ENCODE data around the gene TAS2R39. TPM values are rescaled to one million over a fixed set of nuclear protein-coding genes. Genes with fewer than 3 reads are reported as not detected.

Gene TAS2R39
- total and polyA plus RNA-seq, 4 donors = not detected

DNA sequence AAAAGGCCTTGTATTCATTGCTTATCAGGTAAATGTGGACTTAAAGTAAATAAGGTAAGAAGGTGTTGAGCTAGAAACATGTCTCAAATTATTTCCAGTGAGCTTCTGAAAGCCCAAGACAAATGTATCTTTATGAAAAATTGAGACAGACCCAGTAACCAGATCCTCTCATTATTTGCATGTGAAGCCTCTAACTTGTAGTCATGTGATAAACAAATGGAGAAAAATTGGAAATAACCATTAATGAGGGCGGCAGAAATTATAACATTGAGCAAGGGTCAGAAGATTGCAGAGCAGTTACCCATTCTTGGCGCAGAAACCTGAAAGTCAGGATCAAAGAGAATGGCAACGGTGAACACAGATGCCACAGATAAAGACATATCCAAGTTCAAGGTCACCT is 38.5 kb downstream of the TAS2R39 start, which contains the start of gene TAS2R40:
TAS2R40 (plus strand) TSS at position 301 of the 400 bp plus-strand sequence; CDS start at position 343, 42 bp downstream.
- WGBS, 2 donors = 93 to 95% methylated on average over 3 of the region's 3 CpGs
- intact Hi-C loops (cut with DNase I) = no loop called here
- H3K4me1 ChIP-seq (ENCODE audit: control insufficient read depth in 1 of 2, insufficient read depth in 2 of 2, low read length in 2 of 2) = no peaks in the 10 kb centered on the region
- ATAC-seq (ENCODE audit: low FRiP score) (no peak), DNase-seq (no peak)
- no peaks in the 10 kb centered on the region for H3K27me3 ChIP-seq (ENCODE audit: control insufficient read depth in 1 of 2, insufficient read depth in 2 of 2, low read length in 1 of 2)
- no peak within 1 kb of the TSS for H3K27ac ChIP-seq (ENCODE audit: low read depth in 1 of 2, low read length in 2 of 2)
- no peaks in the 10 kb centered on the region for H3K36me3 ChIP-seq (ENCODE audit: control insufficient read depth in 1 of 2, insufficient read depth in 2 of 2, low read length in 1 of 2)
- no peaks in the 10 kb centered on the region for H3K9me3 ChIP-seq (ENCODE audit: control insufficient read depth, low read length)
- no peak within 1 kb of the TSS for H3K4me3 ChIP-seq (ENCODE audit: low read length in 2 of 2)

- Histone ChIP-seq H3K4me3 (ENCODE audit: low read length in 2 of 2) (no peak overlapping the region), H3K36me3 (ENCODE audit: control insufficient read depth in 1 of 2, insufficient read depth in 2 of 2, low read length in 1 of 2) (no peaks in the 10 kb centered on the region), H3K9me3 (ENCODE audit: control insufficient read depth, low read length) (no peaks in the 10 kb centered on the region), H3K27me3 (ENCODE audit: control insufficient read depth in 1 of 2, insufficient read depth in 2 of 2, low read length in 1 of 2) (no peaks in the 10 kb centered on the region), H3K27ac (ENCODE audit: low read depth in 1 of 2, low read length in 2 of 2) (no peak overlapping the region), H3K4me1 (ENCODE audit: control insufficient read depth in 1 of 2, insufficient read depth in 2 of 2, low read length in 2 of 2) (no peaks in the 10 kb centered on the region)
- intact Hi-C loops (cut with DNase I) = no loop called here
- WGBS, 2 donors = 87 to 90% methylated on average over 7 of the region's 7 CpGs
- no peak for ATAC-seq (ENCODE audit: low FRiP score)
- DNase-seq = peak in 1 of 2 donors; percentile 67
Measured at GRCh38 chr7:143222782-143223181, 39.6 kb downstream of the TAS2R39 start.

DNA sequence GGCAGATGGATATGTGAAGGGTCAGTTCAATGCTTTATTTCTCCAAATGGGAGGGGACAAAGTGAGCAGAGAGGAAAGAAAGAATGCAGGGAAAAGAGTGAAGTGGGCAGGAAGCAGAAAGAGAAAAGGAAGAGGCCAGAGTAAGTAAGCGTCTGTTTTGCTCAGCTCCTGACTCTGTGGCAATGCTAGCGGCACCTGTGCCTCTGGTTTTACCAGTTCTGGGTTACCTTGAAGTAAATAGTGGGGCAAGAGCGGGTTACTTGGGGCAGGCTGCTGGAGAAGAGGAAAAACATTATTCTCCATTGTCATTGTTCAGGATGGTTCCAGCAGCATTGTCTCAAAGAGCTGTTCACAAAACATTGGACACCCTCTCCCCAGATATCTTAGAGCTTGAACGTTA is 40.6 kb downstream of the TAS2R39 start:
- Histone ChIP-seq H3K27ac (ENCODE audit: low read depth in 1 of 2, low read length in 2 of 2) (no peak overlapping the region), H3K4me1 (ENCODE audit: control insufficient read depth in 1 of 2, insufficient read depth in 2 of 2, low read length in 2 of 2) (no peaks in the 10 kb centered on the region), H3K4me3 (ENCODE audit: low read length in 2 of 2) (no peak overlapping the region), H3K9me3 (ENCODE audit: control insufficient read depth, low read length) (no peaks in the 10 kb centered on the region), H3K36me3 (ENCODE audit: control insufficient read depth in 1 of 2, insufficient read depth in 2 of 2, low read length in 1 of 2) (no peaks in the 10 kb centered on the region), H3K27me3 (ENCODE audit: control insufficient read depth in 1 of 2, insufficient read depth in 2 of 2, low read length in 1 of 2) (no peaks in the 10 kb centered on the region)
- intact Hi-C loops (cut with DNase I) = no loop called here
- no peak for DNase-seq
- no peak for ATAC-seq (ENCODE audit: low FRiP score)
- 82 to 87% methylated on average over 4 of the region's 4 CpGs for WGBS, 2 donors

GRCh38 chr7:143225047-143225446 is 41.8 kb downstream of the TAS2R39 start:
- 82 to 85% methylated on average over 5 of the region's 5 CpGs for WGBS, 2 donors
- intact Hi-C loops (cut with DNase I) = no loop called here

GRCh38 chr7:143227806-143228205 is 44.6 kb downstream of the TAS2R39 start:
- H3K4me1 ChIP-seq (ENCODE audit: control insufficient read depth in 1 of 2, insufficient read depth in 2 of 2, low read length in 2 of 2) = no peaks in the 10 kb centered on the region
- no peaks in the 10 kb centered on the region for H3K27me3 ChIP-seq (ENCODE audit: control insufficient read depth in 1 of 2, insufficient read depth in 2 of 2, low read length in 1 of 2)
- no peak overlapping the region for H3K27ac ChIP-seq (ENCODE audit: low read depth in 1 of 2, low read length in 2 of 2)
- intact Hi-C loops (cut with DNase I) = no loop called here
- H3K9me3 ChIP-seq (ENCODE audit: control insufficient read depth, low read length) = no peaks in the 10 kb centered on the region
- H3K36me3 ChIP-seq (ENCODE audit: control insufficient read depth in 1 of 2, insufficient read depth in 2 of 2, low read length in 1 of 2) = no peaks in the 10 kb centered on the region
- WGBS, 2 donors = 4 to 5% methylated on average over 1 of the region's 1 CpG
- ATAC-seq (ENCODE audit: low FRiP score) (no peak), DNase-seq (no peak)
- H3K4me3 ChIP-seq (ENCODE audit: low read length in 2 of 2) = no peak overlapping the region

More at GRCh38 chr7:143225047-143225446, 41.8 kb downstream of the TAS2R39 start:
- H3K4me1 ChIP-seq (ENCODE audit: control insufficient read depth in 1 of 2, insufficient read depth in 2 of 2, low read length in 2 of 2) = no peaks in the 10 kb centered on the region
- no peak for DNase-seq
- H3K27ac ChIP-seq (ENCODE audit: low read depth in 1 of 2, low read length in 2 of 2) = no peak overlapping the region
- ATAC-seq (ENCODE audit: low FRiP score) = no peak
- H3K9me3 ChIP-seq (ENCODE audit: control insufficient read depth, low read length) = no peaks in the 10 kb centered on the region
- no peaks in the 10 kb centered on the region for H3K36me3 ChIP-seq (ENCODE audit: control insufficient read depth in 1 of 2, insufficient read depth in 2 of 2, low read length in 1 of 2)
- H3K4me3 ChIP-seq (ENCODE audit: low read length in 2 of 2) = no peak overlapping the region
- H3K27me3 ChIP-seq (ENCODE audit: control insufficient read depth in 1 of 2, insufficient read depth in 2 of 2, low read length in 1 of 2) = no peaks in the 10 kb centered on the region

GRCh38 chr7:143229054-143229790 is 46.0 kb downstream of the TAS2R39 start:
- Histone ChIP-seq H3K4me1 (ENCODE audit: control insufficient read depth in 1 of 2, insufficient read depth in 2 of 2, low read length in 2 of 2) (no peaks in the 10 kb centered on the region), H3K36me3 (ENCODE audit: control insufficient read depth in 1 of 2, insufficient read depth in 2 of 2, low read length in 1 of 2) (no peaks in the 10 kb centered on the region), H3K27ac (ENCODE audit: low read depth in 1 of 2, low read length in 2 of 2) (no peak overlapping the region), H3K27me3 (ENCODE audit: control insufficient read depth in 1 of 2, insufficient read depth in 2 of 2, low read length in 1 of 2) (no peaks in the 10 kb centered on the region), H3K9me3 (ENCODE audit: control insufficient read depth, low read length) (no peaks in the 10 kb centered on the region), H3K4me3 (ENCODE audit: low read length in 2 of 2) (no peak overlapping the region)
- WGBS, 2 donors = 39 to 55% methylated on average over 9 of the region's 9 CpGs
- ATAC-seq (ENCODE audit: low FRiP score) (no peak), DNase-seq (no peak)
- intact Hi-C loops (cut with DNase I) = no loop called here

- ATAC-seq (ENCODE audit: low FRiP score) (no peak), DNase-seq (no peak)
- WGBS, 2 donors = 96 to 98% methylated on average over 2 of the region's 2 CpGs
- H3K27me3 ChIP-seq (ENCODE audit: control insufficient read depth in 1 of 2, insufficient read depth in 2 of 2, low read length in 1 of 2) = no peaks in the 10 kb centered on the region
- no peaks in the 10 kb centered on the region for H3K36me3 ChIP-seq (ENCODE audit: control insufficient read depth in 1 of 2, insufficient read depth in 2 of 2, low read length in 1 of 2)
- H3K4me1 ChIP-seq (ENCODE audit: control insufficient read depth in 1 of 2, insufficient read depth in 2 of 2, low read length in 2 of 2) = no peaks in the 10 kb centered on the region
- H3K4me3 ChIP-seq (ENCODE audit: low read length in 2 of 2) = no peak overlapping the region
- intact Hi-C loops (cut with DNase I) = no loop called here
- H3K27ac ChIP-seq (ENCODE audit: low read depth in 1 of 2, low read length in 2 of 2) = no peak overlapping the region
- H3K9me3 ChIP-seq (ENCODE audit: control insufficient read depth, low read length) = no peaks in the 10 kb centered on the region
Measured at GRCh38 chr7:143230602-143231457, 47.6 kb downstream of the TAS2R39 start.

Data from aorta (tissue), 5 donors.